ENCODE results near the gene OR1E1. TPM values are rescaled to one million over a fixed set of nuclear protein-coding genes. Genes with fewer than 3 reads are reported as not detected.
"Not testable (repeated sequence)": the region's sequence is repeated elsewhere in the genome, so short reads cannot be mapped to it uniquely, and the experiment has no call there.

Gene OR1E1
- polyA plus RNA-seq, 1 of the 3 experiments (the other 2 are of a cell fraction) = not detected

- TF ChIP-seq REST (IDR thresholded peaks at IDR 0.05; ENCODE audit: low read depth, low read length) = no peak
- TF ChIP-seq RCOR1 (IDR thresholded peaks at IDR 0.05; ENCODE audit: low read length) = no peak
- no peak for TF ChIP-seq SMC3 (IDR thresholded peaks at IDR 0.05; ENCODE audit: low read depth, low read length)
- no peak for TF ChIP-seq CHD2 (IDR thresholded peaks at IDR 0.05; ENCODE audit: low read length, partially characterized antibody)
- TF ChIP-seq NRF1 (IDR thresholded peaks at IDR 0.05; ENCODE audit: low read depth, low read length) = no peak
- TF ChIP-seq YY1 (IDR thresholded peaks at IDR 0.05; ENCODE audit: low read depth) = no peak
These were observed 20.0 kb upstream of the OR1E1 start (continued) for GRCh38 chr17:3418222-3418621.

DNA sequence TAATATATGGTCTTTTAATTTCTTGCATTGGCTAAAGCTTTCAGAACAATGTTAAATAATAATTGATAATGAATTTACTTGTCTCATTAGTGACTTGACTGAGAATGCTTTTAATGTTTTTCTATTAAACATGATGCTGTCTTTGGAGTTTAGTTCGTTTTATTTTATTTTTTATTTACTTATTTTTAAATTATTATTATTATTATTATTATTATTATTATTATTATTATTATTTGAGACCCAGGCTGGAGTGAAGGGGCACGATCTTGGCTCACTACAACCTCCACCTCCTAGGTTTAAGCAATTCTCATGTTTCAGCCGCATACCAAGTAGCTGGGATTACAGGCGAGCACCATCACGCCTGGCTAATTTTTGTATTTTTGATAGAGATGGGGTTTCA, 17.4 kb upstream of the OR1E1 start:
- Histone ChIP-seq H2AFZ (ENCODE audit: low read depth) (no peak overlapping the region), H3F3A (replicated peaks; ENCODE audit: insufficient read depth) (no peaks in the 10 kb centered on the region), H3K9me3 (no peaks in the 10 kb centered on the region), H4K20me1 (ENCODE audit: insufficient read depth) (no peaks in the 10 kb centered on the region), H3K36me3 (replicated peaks in 1 of 2; ENCODE audit: control insufficient read depth in 1 of 2, insufficient read depth in 2 of 2, low read length in 1 of 2) (no peaks in the 10 kb centered on the region), H3K27ac (ENCODE audit: low read depth in 2 of 2, low read length in 1 of 2) (no peak overlapping the region), H3K4me3 (ENCODE audit: low read depth in 2 of 2, low read length in 1 of 2) (no peak overlapping the region), H3K9me2 (no peaks in the 10 kb centered on the region), H3K4me1 (ENCODE audit: control insufficient read depth in 1 of 2, insufficient read depth in 2 of 2, low read depth in 1 of 2, low read length in 1 of 2) (no peaks in the 10 kb centered on the region), H3K27me3 (ENCODE audit: insufficient read depth) (no peaks in the 10 kb centered on the region; the same call in 1 of the 2 replicates), H3K4me2 (no peak overlapping the region), H3K79me2 (ENCODE audit: insufficient read depth) (no peaks in the 10 kb centered on the region), H3K9ac (no peak overlapping the region)
- TF ChIP-seq CTCF (IDR thresholded peaks at IDR 0.05) (no peak), JUND (IDR thresholded peaks at IDR 0.05) (no peak), GATA2 (CRISPR knock-in tag; IDR thresholded peaks at IDR 0.05) (no peak), USF1 (IDR thresholded peaks at IDR 0.05; ENCODE audit: borderline replicate concordance, low read depth) (no peak), EP300 (IDR thresholded peaks at IDR 0.05; ENCODE audit: borderline replicate concordance in 1 of 2, low read depth in 1 of 2, low read length in 1 of 2) (no peak), NRF1 (IDR thresholded peaks at IDR 0.05; ENCODE audit: low read depth, low read length) (no peak), NFIC (IDR thresholded peaks at IDR 0.05; ENCODE audit: borderline replicate concordance) (no peak), GABPA (IDR thresholded peaks at IDR 0.05; ENCODE audit: low read depth) (no peak), FOXJ3 (CRISPR knock-in tag; IDR thresholded peaks at IDR 0.05) (no peak)
- TF ChIP-seq, protein P1, sequence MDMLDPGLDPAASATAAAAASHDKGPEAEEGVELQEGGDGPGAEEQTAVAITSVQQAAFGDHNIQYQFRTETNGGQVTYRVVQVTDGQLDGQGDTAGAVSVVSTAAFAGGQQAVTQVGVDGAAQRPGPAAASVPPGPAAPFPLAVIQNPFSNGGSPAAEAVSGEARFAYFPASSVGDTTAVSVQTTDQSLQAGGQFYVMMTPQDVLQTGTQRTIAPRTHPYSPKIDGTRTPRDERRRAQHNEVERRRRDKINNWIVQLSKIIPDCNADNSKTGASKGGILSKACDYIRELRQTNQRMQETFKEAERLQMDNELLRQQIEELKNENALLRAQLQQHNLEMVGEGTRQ (IDR thresholded peaks at IDR 0.05; ENCODE audit: borderline replicate concordance, low read depth, low read length) = no peak
- POLR2A ChIA-PET = no interaction called here
- WGBS (ENCODE audit: low lambda C conversion rate) = 16% methylated on average over 5 of the region's 5 CpGs
- no peak for DNase-seq
- CTCF ChIA-PET = no interaction called here

DNA sequence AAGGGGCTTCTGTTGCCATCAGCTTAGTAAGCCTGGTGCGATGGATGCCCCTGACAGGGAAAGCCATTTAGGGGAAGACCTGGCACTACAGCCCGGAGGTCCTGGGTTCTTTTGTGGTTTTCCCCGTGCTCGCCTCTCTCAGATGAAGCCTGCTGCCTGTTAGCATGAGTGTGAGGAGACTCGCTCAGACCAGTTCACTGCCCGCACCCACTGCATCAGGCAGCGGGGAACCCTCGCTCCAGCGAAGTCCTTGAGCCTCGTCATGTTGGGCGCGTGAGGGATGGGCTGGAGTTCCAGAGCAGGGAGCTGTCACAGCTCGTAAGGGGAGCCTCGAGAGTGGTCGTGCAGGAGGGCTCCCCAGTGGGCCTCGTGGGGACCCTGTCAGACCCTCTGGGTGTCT, 14.0 kb upstream of the OR1E1 start:
- H3K27ac ChIP-seq (ENCODE audit: low read depth in 2 of 2, low read length in 1 of 2); H3K9ac ChIP-seq; H3K79me2 ChIP-seq (ENCODE audit: insufficient read depth); POLR2A ChIA-PET; CTCF ChIA-PET; H3K4me3 ChIP-seq (ENCODE audit: low read depth in 2 of 2, low read length in 1 of 2); H4K20me1 ChIP-seq (ENCODE audit: insufficient read depth); H3K4me2 ChIP-seq; H2AFZ ChIP-seq (ENCODE audit: low read depth); H3K9me3 ChIP-seq; H3K27me3 ChIP-seq (ENCODE audit: insufficient read depth); H3K36me3 ChIP-seq (replicated peaks in 1 of 2; ENCODE audit: control insufficient read depth in 1 of 2, insufficient read depth in 2 of 2, low read length in 1 of 2); H3K9me2 ChIP-seq; DNase-seq; H3K4me1 ChIP-seq (ENCODE audit: control insufficient read depth in 1 of 2, insufficient read depth in 2 of 2, low read depth in 1 of 2, low read length in 1 of 2); H3F3A ChIP-seq (replicated peaks; ENCODE audit: insufficient read depth): not testable (repeated sequence)
- no CpG with 5 or more reads among the region's 16 CpGs for WGBS (ENCODE audit: low lambda C conversion rate)
